NCI-H748 (cell line): ENCODE measurements around the gene FOXK2.

Experiments
- DNase-seq: peaks from one replicate; lab custom pipeline; 2025; ENCODE audit not compliant: unreplicated experiment; lab: John Stamatoyannopoulos, UW

The FOXK2 gene

GRCh38 chr17:82602487-82602886 lies 83.0 kb downstream of the FOXK2 start:
- no peak for DNase-seq

- DNase-seq: no peak
Measured at GRCh38 chr17:82602986-82603710, 83.6 kb downstream of the FOXK2 start.

- DNase-seq: no peak
Measured at GRCh38 chr17:82603981-82604448, 84.5 kb downstream of the FOXK2 start.

- DNase-seq: no peak
Measured at GRCh38 chr17:82604532-82604931, 85.0 kb downstream of the FOXK2 start.

- DNase-seq: no peak
Measured at GRCh38 chr17:82605939-82606600, 86.5 kb downstream of the FOXK2 start.

- DNase-seq: no peak
Measured at GRCh38 chr17:82608816-82609215, 89.3 kb downstream of the FOXK2 start.

- no peak for DNase-seq
Measured at GRCh38 chr17:82609655-82610054, 90.1 kb downstream of the FOXK2 start.

GRCh38 chr17:82611140-82612058 lies 91.9 kb downstream of the FOXK2 start:
- no peak for DNase-seq

- no peak for DNase-seq
Measured at GRCh38 chr17:82613283-82614094, 94.0 kb downstream of the FOXK2 start.

- DNase-seq: no peak
Measured at GRCh38 chr17:82614095-82614631, 94.6 kb downstream of the FOXK2 start.

GRCh38 chr17:82615084-82616020 lies 95.8 kb downstream of the FOXK2 start:
- DNase-seq: no peak

GRCh38 chr17:82616021-82616711 lies 96.6 kb downstream of the FOXK2 start:
- no peak for DNase-seq

GRCh38 chr17:82619211-82619610 lies 99.7 kb downstream of the FOXK2 start:
- DNase-seq: no peak

GRCh38 chr17:82619641-82620040 lies 100.1 kb downstream of the FOXK2 start:
- no peak for DNase-seq

GRCh38 chr17:82623707-82624106 lies 104.2 kb downstream of the FOXK2 start:
- DNase-seq: no peak

GRCh38 chr17:82627405-82627804 lies 107.9 kb downstream of the FOXK2 start:
- no peak for DNase-seq

GRCh38 chr17:82629748-82630147 lies 110.2 kb downstream of the FOXK2 start:
- DNase-seq: no peak

GRCh38 chr17:82630212-82630611 lies 110.7 kb downstream of the FOXK2 start:
- no peak for DNase-seq

- no peak for DNase-seq
Measured at GRCh38 chr17:82631544-82631943, 112.0 kb downstream of the FOXK2 start.
